Liver (tissue), 9 donors: ENCODE results near the gene TMEM213. TPM values are rescaled to one million over a fixed set of nuclear protein-coding genes. Genes with fewer than 3 reads are reported as not detected.

Source experiments
- DNase-seq: peaks from one replicate; pipeline ENCODE4 v3.0.0-alpha.2; 2017; ENCODE audit warnings: low spot score
- H3K27ac ChIP-seq, 2 donors: one replicate each; pipeline ENCODE4 v1.7.0; 2013; ENCODE audit warnings: inconsistent platforms in 2 of 2, low read length in 2 of 2, control low read depth in 1 of 2, low read depth in 1 of 2, mild to moderate bottlenecking in 1 of 2
- H3K27me3 ChIP-seq, 4 donors: one replicate each; pipeline versions ENCODE4 v1.6.1 to v1.7.0; 2013; ENCODE audit warnings: low read length in 3 of 4, inconsistent platforms in 1 of 4, mild to moderate bottlenecking in 1 of 4, moderate library complexity in 1 of 4; ENCODE audit not compliant: control insufficient read depth in 4 of 4, insufficient read depth in 4 of 4
- H3K36me3 ChIP-seq, 4 donors: one replicate each; pipeline versions ENCODE4 v1.6.1 to v1.7.0; 2013; ENCODE audit warnings: low read length in 3 of 4, mild to moderate bottlenecking in 3 of 4, low read depth in 1 of 4, moderate library complexity in 1 of 4; ENCODE audit not compliant: control insufficient read depth in 4 of 4, insufficient read depth in 3 of 4
- H3K4me1 ChIP-seq, 4 donors: one replicate each; pipeline versions ENCODE4 v1.6.1 to v1.7.0; 2013; ENCODE audit warnings: low read length in 3 of 4, mild to moderate bottlenecking in 3 of 4, moderate library complexity in 1 of 4; ENCODE audit not compliant: control insufficient read depth in 4 of 4, insufficient read depth in 4 of 4
- H3K4me3 ChIP-seq, 3 donors: one replicate each; pipeline versions ENCODE4 v1.6.1 to v1.7.0; 2013; ENCODE audit warnings: low read length in 3 of 3, control low read depth in 1 of 3, low read depth in 1 of 3, mild to moderate bottlenecking in 1 of 3
- H3K9ac ChIP-seq, 2 donors: one replicate each; pipeline ENCODE4 v1.7.0; 2013; ENCODE audit warnings: low read length in 2 of 2, mild to moderate bottlenecking in 2 of 2, moderate library complexity in 2 of 2, control low read depth in 1 of 2, low read depth in 1 of 2
- H3K9me3 ChIP-seq, 4 donors: one replicate each; pipeline versions ENCODE4 v1.6.1 to v1.7.0; 2013; ENCODE audit warnings: low read length in 3 of 4; ENCODE audit not compliant: control insufficient read depth in 4 of 4
- EGR1 ChIP-seq, 2 donors: IDR thresholded peaks; 2 replicates each; pipeline ENCODE4 v1.6.1; 2016 to 2018; ENCODE audit warnings: antibody characterized with exemption in 2 of 2, low read depth in 2 of 2
- FOXA2 ChIP-seq: IDR thresholded peaks from 2 replicates; pipeline ENCODE4 v1.6.1; 2016; ENCODE audit warnings: antibody characterized with exemption
- GABPA ChIP-seq, 2 donors: IDR thresholded peaks in 1 of 2; conservative IDR thresholded peaks in 1 of 2; 2 replicates each; pipeline ENCODE4 v1.6.1; 2016; ENCODE audit warnings: antibody characterized with exemption in 2 of 2, mild to moderate bottlenecking in 1 of 2, moderate library complexity in 1 of 2
- HNF4G ChIP-seq: IDR thresholded peaks from 2 replicates; pipeline ENCODE4 v1.6.1; 2016; ENCODE audit warnings: antibody characterized with exemption
- JUND ChIP-seq, 2 donors: IDR thresholded peaks; 2 replicates each; pipeline ENCODE4 v1.6.1; 2016; ENCODE audit warnings: antibody characterized with exemption in 2 of 2
- RAD21 ChIP-seq, 2 donors: IDR thresholded peaks; 2 replicates each; pipeline ENCODE4 v1.6.1; 2016; ENCODE audit warnings: antibody characterized with exemption in 2 of 2, mild to moderate bottlenecking in 2 of 2
- SP1 ChIP-seq: IDR thresholded peaks from 2 replicates; pipeline ENCODE4 v1.6.1; 2018; ENCODE audit warnings: antibody characterized with exemption, mild to moderate bottlenecking
- TAF1 ChIP-seq: conservative IDR thresholded peaks from 2 replicates; pipeline ENCODE4 v1.6.1; 2016; ENCODE audit warnings: antibody characterized with exemption, mild to moderate bottlenecking
- YY1 ChIP-seq: IDR thresholded peaks from 2 replicates; pipeline ENCODE4 v1.6.1; 2016; ENCODE audit warnings: antibody characterized with exemption, mild to moderate bottlenecking
- WGBS: extraction: QIAGEN DNeasy Blood & Tissue Kit; methylation state at CpG from one replicate; pipeline ENCODE4 v1.1.7; 2013; 5-methylcytosine and 5-hydroxymethylcytosine counted together
- polyA plus RNA-seq, 2 donors: library from polyadenylated mRNA; stranded (reverse) in 1 of 2; unstranded in 1 of 2; fragments of 200-250 nt in 1 of 2; fragments of >200 nt in 1 of 2; fragmentation: Nextera tagmentation in 1 of 2; extraction: Ambion mirVana in 1 of 2; gene quantifications; one replicate each; pipeline versions ENCODE4 v1.2.1 to v1.2.3, GENCODE V29; 2013 to 2015
- total RNA-seq, 2 donors: library from RNA; depleted of rRNA; stranded (reverse); fragments of >200 nt; gene quantifications; one replicate each; pipeline ENCODE4 v1.2.3, GENCODE V29; 2014
- TF ChIP-seq, protein P1 (sequence below): IDR thresholded peaks from 2 replicates; pipeline ENCODE4 v1.6.1; 2016; ENCODE audit warnings: antibody characterized with exemption
- TF ChIP-seq, protein P2 (sequence below): IDR thresholded peaks from 2 replicates; pipeline ENCODE4 v1.6.1; 2016; ENCODE audit warnings: antibody characterized with exemption, mild to moderate bottlenecking
- TF ChIP-seq, protein P3 (sequence below): IDR thresholded peaks from 2 replicates; pipeline ENCODE4 v1.6.1; 2016; ENCODE audit warnings: antibody characterized with exemption
- donor health status: healthy.
- donor health status: healthy.
- donor health status: healthy.
- donor health status: healthy.
- donor health status: healthy.

TMEM213 gene
- total and polyA plus RNA-seq, 4 donors, result not detected

DNA sequence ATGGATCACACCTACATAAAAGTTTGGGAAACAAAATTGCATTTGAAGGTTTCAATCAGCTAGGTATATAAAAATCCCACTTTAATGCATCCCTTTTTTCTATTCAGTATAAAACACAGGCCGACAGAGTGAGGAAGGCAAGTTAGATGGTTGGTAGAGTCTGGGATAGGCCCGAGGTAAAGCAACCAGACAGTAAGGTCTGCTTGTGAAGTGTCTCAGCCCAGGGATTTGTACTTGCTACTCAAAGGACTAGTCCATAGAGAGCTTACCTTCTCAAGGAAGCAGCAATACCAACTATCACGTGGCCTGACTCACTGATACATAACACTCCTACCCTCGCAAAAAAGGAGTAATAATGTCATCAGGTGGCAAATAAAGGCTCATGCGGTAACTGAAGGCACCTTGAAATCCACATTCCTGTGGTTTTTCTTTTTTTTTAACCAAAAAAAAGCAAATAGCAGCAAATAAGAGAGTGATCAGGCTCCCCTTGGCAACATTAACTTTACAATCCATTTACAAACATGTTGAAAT lies 56.4 kb downstream of the TMEM213 start:
- no peak overlapping the region for H3K27ac ChIP-seq
- no peaks in the 10 kb centered on the region for H3K27me3 ChIP-seq
- H3K36me3 ChIP-seq, result no peaks in the 10 kb centered on the region
- TF ChIP-seq HNF4G, result no peak
- TF ChIP-seq FOXA2, result no peak
- TF ChIP-seq SP1, result no peak
- TF ChIP-seq JUND (IDR thresholded peaks at IDR 0.05), result no peak
- H3K4me3 ChIP-seq, result no peak overlapping the region
- no peak overlapping the region for H3K9ac ChIP-seq
- no peak for DNase-seq
- 94% methylated on average over 5 of the region's 5 CpGs for WGBS
- H3K4me1 ChIP-seq, result no peaks in the 10 kb centered on the region
- no peaks in the 10 kb centered on the region for H3K9me3 ChIP-seq

DNA sequence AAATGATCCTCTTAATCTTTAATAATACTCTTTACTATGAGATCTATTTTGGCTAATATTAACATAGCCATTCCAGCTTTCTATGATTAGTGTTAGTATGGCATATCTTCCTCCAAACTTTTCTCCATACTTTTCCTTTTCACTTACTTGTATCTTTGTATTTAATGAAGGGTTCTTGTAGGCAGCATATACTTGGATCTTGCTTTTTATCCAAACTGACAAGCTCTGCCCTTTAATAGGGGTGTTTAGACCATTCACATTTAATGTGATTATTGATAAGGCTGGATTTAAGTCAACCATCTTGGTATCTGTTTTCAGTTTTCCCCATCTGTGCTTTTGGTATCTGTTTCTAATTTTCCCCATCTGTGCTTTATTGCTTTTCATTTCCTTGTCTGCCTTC lies 59.9 kb downstream of the TMEM213 start:
- Histone ChIP-seq H3K27ac (no peak overlapping the region), H3K4me1 (no peaks in the 10 kb centered on the region), H3K9me3 (no peaks in the 10 kb centered on the region), H3K27me3 (no peaks in the 10 kb centered on the region), H3K4me3 (no peak overlapping the region), H3K36me3 (no peaks in the 10 kb centered on the region), H3K9ac (no peak overlapping the region)
- TF ChIP-seq SP1, result no peak
- DNase-seq, result no peak

DNA sequence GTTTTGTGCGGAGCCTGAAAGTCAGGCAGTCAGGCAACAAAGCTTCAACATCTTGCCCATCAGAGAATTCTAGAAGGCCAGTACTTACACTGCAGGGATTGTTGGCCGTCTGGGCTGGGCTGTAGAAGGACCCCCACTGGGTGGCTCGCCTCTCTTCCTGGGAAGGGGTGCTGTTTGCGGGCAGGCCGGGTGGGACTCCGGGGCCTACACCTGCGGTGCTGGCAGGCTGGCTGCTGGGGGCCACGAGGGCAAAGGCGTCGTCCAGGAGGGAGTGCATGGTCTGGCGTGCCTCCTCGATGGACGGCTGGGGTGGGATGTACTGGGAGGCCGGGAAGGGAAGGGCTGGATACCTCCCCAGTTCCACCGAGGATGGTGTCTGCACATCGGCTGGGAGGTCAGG lies 63.3 kb downstream of the TMEM213 start:
- Histone ChIP-seq H3K9me3 (no peaks in the 10 kb centered on the region), H3K27me3 (no peaks in the 10 kb centered on the region), H3K4me3 (no peak overlapping the region), H3K36me3 (no peaks in the 10 kb centered on the region), H3K9ac (no peak overlapping the region), H3K27ac (no peak overlapping the region), H3K4me1 (no peaks in the 10 kb centered on the region)
- WGBS, result 97% methylated on average over 16 of the region's 16 CpGs
- no peak for DNase-seq
- TF ChIP-seq TAF1 (no peak), JUND (IDR thresholded peaks at IDR 0.05) (no peak), YY1 (no peak), FOXA2 (no peak), RAD21 (IDR thresholded peaks at IDR 0.05) (no peak)
- TF ChIP-seq, protein P1, sequence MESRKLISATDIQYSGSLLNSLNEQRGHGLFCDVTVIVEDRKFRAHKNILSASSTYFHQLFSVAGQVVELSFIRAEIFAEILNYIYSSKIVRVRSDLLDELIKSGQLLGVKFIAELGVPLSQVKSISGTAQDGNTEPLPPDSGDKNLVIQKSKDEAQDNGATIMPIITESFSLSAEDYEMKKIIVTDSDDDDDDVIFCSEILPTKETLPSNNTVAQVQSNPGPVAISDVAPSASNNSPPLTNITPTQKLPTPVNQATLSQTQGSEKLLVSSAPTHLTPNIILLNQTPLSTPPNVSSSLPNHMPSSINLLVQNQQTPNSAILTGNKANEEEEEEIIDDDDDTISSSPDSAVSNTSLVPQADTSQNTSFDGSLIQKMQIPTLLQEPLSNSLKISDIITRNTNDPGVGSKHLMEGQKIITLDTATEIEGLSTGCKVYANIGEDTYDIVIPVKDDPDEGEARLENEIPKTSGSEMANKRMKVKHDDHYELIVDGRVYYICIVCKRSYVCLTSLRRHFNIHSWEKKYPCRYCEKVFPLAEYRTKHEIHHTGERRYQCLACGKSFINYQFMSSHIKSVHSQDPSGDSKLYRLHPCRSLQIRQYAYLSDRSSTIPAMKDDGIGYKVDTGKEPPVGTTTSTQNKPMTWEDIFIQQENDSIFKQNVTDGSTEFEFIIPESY, result no peak

DNA sequence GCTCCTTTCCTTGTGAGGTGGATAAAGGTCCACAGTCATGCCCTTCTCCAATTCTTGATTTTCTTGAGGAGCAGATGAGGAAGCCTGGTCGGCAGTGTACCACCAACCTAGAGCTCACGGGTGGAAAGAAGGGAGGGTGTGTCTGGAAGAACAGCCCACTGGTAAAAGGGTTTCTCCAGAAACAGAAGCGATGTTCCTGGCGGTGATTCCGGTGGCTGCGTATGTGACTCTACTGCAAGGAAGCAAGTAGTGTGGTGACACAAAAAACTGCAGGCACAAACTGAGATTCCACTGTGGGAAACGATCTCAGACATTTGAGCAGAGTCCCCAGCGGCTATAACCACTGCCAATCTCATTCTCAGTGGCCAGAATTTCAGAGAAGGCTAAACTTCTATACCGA lies 66.1 kb downstream of the TMEM213 start:
- Histone ChIP-seq H3K4me3 (no peak overlapping the region), H3K9me3 (no peaks in the 10 kb centered on the region), H3K27ac (no peak overlapping the region), H3K9ac (no peak overlapping the region), H3K36me3 (no peaks in the 10 kb centered on the region), H3K4me1 (no peaks in the 10 kb centered on the region), H3K27me3 (no peaks in the 10 kb centered on the region)
- 97% methylated on average over 9 of the region's 9 CpGs for WGBS
- DNase-seq, result no peak
- TF ChIP-seq, protein P2, sequence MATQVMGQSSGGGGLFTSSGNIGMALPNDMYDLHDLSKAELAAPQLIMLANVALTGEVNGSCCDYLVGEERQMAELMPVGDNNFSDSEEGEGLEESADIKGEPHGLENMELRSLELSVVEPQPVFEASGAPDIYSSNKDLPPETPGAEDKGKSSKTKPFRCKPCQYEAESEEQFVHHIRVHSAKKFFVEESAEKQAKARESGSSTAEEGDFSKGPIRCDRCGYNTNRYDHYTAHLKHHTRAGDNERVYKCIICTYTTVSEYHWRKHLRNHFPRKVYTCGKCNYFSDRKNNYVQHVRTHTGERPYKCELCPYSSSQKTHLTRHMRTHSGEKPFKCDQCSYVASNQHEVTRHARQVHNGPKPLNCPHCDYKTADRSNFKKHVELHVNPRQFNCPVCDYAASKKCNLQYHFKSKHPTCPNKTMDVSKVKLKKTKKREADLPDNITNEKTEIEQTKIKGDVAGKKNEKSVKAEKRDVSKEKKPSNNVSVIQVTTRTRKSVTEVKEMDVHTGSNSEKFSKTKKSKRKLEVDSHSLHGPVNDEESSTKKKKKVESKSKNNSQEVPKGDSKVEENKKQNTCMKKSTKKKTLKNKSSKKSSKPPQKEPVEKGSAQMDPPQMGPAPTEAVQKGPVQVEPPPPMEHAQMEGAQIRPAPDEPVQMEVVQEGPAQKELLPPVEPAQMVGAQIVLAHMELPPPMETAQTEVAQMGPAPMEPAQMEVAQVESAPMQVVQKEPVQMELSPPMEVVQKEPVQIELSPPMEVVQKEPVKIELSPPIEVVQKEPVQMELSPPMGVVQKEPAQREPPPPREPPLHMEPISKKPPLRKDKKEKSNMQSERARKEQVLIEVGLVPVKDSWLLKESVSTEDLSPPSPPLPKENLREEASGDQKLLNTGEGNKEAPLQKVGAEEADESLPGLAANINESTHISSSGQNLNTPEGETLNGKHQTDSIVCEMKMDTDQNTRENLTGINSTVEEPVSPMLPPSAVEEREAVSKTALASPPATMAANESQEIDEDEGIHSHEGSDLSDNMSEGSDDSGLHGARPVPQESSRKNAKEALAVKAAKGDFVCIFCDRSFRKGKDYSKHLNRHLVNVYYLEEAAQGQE, result no peak
- no peak for TF ChIP-seq FOXA2
- no peak for TF ChIP-seq GABPA (IDR thresholded peaks at IDR 0.05 in 1 of 2, conservative IDR thresholded peaks at IDR 0.05 in 1 of 2)
- TF ChIP-seq, protein P3, sequence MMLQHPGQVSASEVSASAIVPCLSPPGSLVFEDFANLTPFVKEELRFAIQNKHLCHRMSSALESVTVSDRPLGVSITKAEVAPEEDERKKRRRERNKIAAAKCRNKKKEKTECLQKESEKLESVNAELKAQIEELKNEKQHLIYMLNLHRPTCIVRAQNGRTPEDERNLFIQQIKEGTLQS, result no peak
- no peak for TF ChIP-seq TAF1
- TF ChIP-seq EGR1 (IDR thresholded peaks at IDR 0.05; ENCODE audit: low read depth in 2 of 2), result no peak
